Testis (tissue), 2 donors: ENCODE results near the gene MAP3K20.

Source experiments
- POLR2A ChIP-seq: fragments of 450-650 bp; IDR thresholded peaks from one replicate; pipeline ENCODE4 v1.6.1; 2017; ENCODE audit warnings: antibody characterized with exemption, mild to moderate bottlenecking, moderate library complexity
- TF ChIP-seq, protein P1 (sequence below), 3 experiments: fragments of 450-650 bp in 2 of 3; fragments of 200-600 bp in 1 of 3; sonication (generic) in 1 of 3; IDR thresholded peaks; one replicate each; pipeline ENCODE4 v1.5.1; 2016 to 2019; ENCODE audit warnings: antibody characterized with exemption in 3 of 3, mild to moderate bottlenecking in 2 of 3, moderate library complexity in 1 of 3

- TF ChIP-seq, protein P1, sequence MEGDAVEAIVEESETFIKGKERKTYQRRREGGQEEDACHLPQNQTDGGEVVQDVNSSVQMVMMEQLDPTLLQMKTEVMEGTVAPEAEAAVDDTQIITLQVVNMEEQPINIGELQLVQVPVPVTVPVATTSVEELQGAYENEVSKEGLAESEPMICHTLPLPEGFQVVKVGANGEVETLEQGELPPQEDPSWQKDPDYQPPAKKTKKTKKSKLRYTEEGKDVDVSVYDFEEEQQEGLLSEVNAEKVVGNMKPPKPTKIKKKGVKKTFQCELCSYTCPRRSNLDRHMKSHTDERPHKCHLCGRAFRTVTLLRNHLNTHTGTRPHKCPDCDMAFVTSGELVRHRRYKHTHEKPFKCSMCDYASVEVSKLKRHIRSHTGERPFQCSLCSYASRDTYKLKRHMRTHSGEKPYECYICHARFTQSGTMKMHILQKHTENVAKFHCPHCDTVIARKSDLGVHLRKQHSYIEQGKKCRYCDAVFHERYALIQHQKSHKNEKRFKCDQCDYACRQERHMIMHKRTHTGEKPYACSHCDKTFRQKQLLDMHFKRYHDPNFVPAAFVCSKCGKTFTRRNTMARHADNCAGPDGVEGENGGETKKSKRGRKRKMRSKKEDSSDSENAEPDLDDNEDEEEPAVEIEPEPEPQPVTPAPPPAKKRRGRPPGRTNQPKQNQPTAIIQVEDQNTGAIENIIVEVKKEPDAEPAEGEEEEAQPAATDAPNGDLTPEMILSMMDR (IDR thresholded peaks at IDR 0.05): no peak
- no peak for TF ChIP-seq POLR2A
Measured at GRCh38 chr2:173034143-173034542, 41.5 kb upstream of the MAP3K20 start.
